AG04450 (cell line): ENCODE results near the gene TNFRSF18. TPM values are rescaled to one million over a fixed set of nuclear protein-coding genes. Genes with fewer than 3 reads are reported as not detected.

Source experiments
- CTCF ChIA-PET: fragments of 300-600, 350-600 bp; formaldehyde crosslinking; extraction: SDS; loops from one replicate; lab custom pipeline; 2022; ENCODE audit warnings: antibody characterized with exemption, inconsistent platforms; lab: Charles Lee
- POLR2A ChIA-PET: fragments of 350-600 bp; formaldehyde crosslinking; extraction: SDS; loops from one replicate; lab custom pipeline; 2021; ENCODE audit warnings: antibody characterized with exemption, inconsistent platforms; lab: Yijun Ruan, JAX
- DNase-seq: peaks from one replicate; pipeline ENCODE4 v3.0.0-alpha.2; 2011; ENCODE audit warnings: low read depth, low spot score
- H3K27ac ChIP-seq: one replicate; pipeline ENCODE4 v1.5.1; 2012; ENCODE audit warnings: low read depth, low read length, control low read depth
- H3K27me3 ChIP-seq: one replicate; pipeline ENCODE4 v1.6.0; 2012; ENCODE audit warnings: low read length; ENCODE audit not compliant: control insufficient read depth, insufficient read depth
- H3K4me3 ChIP-seq: 2 replicates; pipeline ENCODE4 v1.5.1; 2011; ENCODE audit warnings: mild to moderate bottlenecking, low read depth, low read length, control low read depth
- H3K9me3 ChIP-seq: 2 replicates; pipeline ENCODE4 v1.5.1; 2012; ENCODE audit warnings: low read length; ENCODE audit not compliant: control insufficient read depth, insufficient read depth
- CTCF ChIP-seq: IDR thresholded peaks from 2 replicates; pipeline ENCODE4 v1.5.1; 2011; ENCODE audit warnings: low read depth, low read length, control low read depth, inconsistent platforms
- polyA plus RNA-seq: library from polyadenylated mRNA; depleted of rRNA; stranded (reverse); fragments of >200 nt; gene quantifications from 2 replicates; pipeline ENCODE4 v1.2.3, GENCODE V29; 2011

The TNFRSF18 gene
- polyA plus RNA-seq, 1 experiment = 1.0 TPM

DNA sequence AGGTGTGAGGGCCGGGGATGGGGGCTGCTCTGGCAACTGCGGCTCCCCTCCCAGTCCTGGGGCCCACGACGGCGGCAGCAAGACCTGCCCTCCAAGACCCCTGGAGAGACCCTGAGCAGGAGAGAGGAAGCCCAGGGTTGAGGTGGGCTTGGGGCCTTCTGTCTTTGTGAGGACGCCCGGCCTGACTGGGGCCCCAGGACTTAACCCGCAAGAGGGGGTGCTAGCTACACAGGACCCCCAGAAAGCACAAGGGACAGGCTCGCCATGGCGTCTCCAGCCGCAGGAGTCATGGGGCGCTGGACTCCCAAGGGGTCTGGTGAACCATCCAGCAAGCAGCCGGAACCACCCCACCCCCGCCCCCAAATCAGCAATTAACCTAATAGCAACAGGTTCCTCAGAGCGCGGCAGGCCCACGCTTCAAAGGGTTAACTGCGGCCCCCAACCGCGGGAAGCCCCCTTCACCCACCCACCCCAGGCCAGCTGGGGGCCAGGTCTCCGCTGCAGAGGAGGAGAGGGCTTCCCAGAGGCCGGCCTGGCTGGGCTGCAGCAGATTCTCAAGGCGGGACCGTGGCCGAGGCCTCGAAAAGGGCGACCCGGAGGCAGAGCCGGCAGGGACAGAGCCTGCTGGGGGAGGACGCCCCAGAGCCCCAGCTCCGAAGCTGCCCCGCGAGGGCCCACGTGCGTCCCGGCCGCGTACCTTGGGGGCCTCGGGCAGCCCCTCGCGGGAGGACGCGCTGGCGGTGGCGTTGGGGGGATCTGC, 39.6 kb upstream of the TNFRSF18 start:
- ChIA-PET POLR2A (no interaction called here), CTCF (no interaction called here)
- no peak for DNase-seq
- H3K27ac ChIP-seq = no peak overlapping the region
- H3K27me3 ChIP-seq = peaks cover 4% of the 10 kb centered on the region
- no peak for TF ChIP-seq CTCF
- H3K9me3 ChIP-seq = no peaks in the 10 kb centered on the region; the same call in 1 of the 2 replicates
- no peak overlapping the region for H3K4me3 ChIP-seq

DNA sequence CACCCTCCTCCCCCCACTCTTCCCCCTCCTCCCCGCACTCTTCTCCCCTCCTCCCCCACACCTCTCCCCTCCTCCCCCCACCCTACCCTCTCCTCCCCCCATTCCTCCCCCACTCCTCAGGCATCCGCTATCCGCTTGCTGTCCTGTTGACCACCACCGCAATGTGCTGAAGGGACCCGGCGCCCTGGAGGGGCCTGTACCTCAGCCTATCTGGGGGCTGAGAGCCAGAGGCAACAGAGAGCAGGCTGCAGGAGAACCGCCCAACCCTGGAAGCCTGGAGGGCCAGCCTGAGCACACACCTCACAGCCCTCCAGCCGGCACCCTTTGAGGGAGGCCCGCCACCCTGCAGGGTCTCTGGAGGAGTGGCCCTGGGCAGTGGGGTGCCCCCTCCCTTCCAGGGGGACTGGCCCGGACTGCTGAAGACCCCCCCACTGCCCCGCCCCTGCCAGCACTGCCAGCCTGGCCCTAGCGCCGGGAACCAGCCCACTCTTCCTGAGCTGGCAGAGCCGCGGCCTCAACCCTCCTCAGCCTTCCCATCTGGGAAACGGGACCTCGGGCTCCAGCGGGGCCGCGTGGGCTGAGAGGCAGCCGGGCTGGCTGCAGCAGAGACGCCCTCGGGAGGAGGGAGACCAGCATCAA, 38.9 kb upstream of the TNFRSF18 start:
- H3K4me3 ChIP-seq = no peak overlapping the region
- peaks cover 4% of the 10 kb centered on the region for H3K27me3 ChIP-seq
- ChIA-PET CTCF (no interaction called here), POLR2A (no interaction called here)
- TF ChIP-seq CTCF = no peak
- no peak overlapping the region for H3K27ac ChIP-seq
- DNase-seq = no peak
- H3K9me3 ChIP-seq = no peaks in the 10 kb centered on the region; the same call in 1 of the 2 replicates

DNA sequence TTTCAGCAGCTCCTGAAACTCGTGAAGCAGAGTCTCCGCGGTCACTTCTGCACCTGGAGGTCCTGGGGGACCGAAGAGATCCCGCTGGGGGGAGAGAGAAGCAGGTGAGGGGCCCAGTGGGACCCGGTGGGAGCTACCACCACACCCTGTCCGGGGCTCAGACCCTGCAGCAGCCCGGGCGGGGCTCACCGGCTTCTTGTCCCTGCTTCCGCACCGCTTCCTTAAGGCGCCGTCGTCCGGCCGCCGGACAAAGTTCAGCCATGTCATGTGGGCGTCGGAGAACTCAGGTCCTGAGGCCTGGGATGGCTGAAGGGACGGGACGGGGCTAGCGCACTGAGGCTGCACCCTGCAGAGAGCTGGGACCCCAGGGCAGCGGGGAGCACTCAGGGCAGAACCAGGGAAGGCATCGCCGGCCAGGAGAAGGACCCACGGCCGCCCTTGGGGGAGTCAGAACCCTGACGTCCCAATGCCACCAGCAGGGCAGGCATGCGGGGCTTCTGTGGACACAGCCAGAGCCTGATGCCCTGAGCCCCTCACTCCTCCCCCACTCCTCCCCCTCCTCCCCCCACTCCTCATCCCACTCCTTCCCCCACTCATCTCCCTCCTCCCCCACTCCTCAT, 37.9 kb upstream of the TNFRSF18 start:
- POLR2A ChIA-PET = interaction anchor here (0.6 to 0.8 kb wide), 2 partner anchors 21 to 61 kb away, joined by 3 read pairs; no protein-coding TSS in a partner anchor
- Histone ChIP-seq H3K4me3 (no peak overlapping the region), H3K27ac (no peak overlapping the region), H3K9me3 (no peaks in the 10 kb centered on the region; the same call in 1 of the 2 replicates), H3K27me3 (peaks cover 4% of the 10 kb centered on the region)
- no peak for DNase-seq
- no peak for TF ChIP-seq CTCF
- CTCF ChIA-PET = interaction anchor here (0.6 to 1.2 kb wide), 2 partner anchors 85 to 123 kb away, joined by 3 read pairs; no protein-coding TSS in a partner anchor

DNA sequence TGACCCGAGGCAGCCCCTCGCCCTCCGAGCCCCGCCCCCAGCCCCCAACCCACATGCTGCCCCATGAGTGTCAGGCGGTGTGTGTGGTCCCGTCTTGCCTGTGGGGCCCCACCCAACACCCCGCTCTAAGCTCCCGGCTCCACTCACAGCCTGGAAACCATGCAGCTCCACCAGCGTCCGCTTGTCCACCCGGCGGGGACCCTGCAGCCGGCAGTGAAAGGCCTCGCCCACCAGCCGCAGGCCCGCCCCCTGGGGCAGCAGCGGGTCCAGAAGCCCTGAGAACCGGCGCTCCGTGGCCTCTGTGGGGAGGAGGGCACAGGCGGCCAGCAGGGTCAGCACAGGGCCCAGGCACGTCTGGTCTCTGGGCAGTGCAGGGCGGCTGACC, 37.4 kb upstream of the TNFRSF18 start:
- Histone ChIP-seq H3K9me3 (no peaks in the 10 kb centered on the region; the same call in 1 of the 2 replicates), H3K27ac (no peak overlapping the region), H3K27me3 (peaks cover 4% of the 10 kb centered on the region), H3K4me3 (no peak overlapping the region)
- DNase-seq = no peak
- TF ChIP-seq CTCF = no peak
- CTCF ChIA-PET = interaction anchor here (0.6 to 1.2 kb wide), 2 partner anchors 85 to 122 kb away, joined by 3 read pairs; no protein-coding TSS in a partner anchor
- POLR2A ChIA-PET = interaction anchor here (0.6 to 0.8 kb wide), 2 partner anchors 21 to 61 kb away, joined by 3 read pairs; no protein-coding TSS in a partner anchor
